GM23248 (cell line): ENCODE data around the gene HTR5A. TPM values are rescaled to one million over a fixed set of nuclear protein-coding genes. Genes with fewer than 3 reads are reported as not detected.

Experiments
- DNase-seq: peaks from one replicate; pipeline ENCODE4 v3.0.0-alpha.2; 2015
- H2AFZ ChIP-seq: fragments of 200-600 bp; sonication (generic); 2 replicates; pipeline ENCODE4 v1.6.1; 2016; ENCODE audit warnings: antibody characterized with exemption
- H3F3A ChIP-seq: fragments of 200-600 bp; sonication (generic); 2 replicates; pipeline ENCODE4 v1.6.1; 2016; ENCODE audit warnings: mild to moderate bottlenecking, antibody characterized with exemption, mixed run types; ENCODE audit not compliant: insufficient read depth
- H3K27ac ChIP-seq: fragments of 200-600 bp; sonication (generic); 2 replicates; pipeline ENCODE4 v1.5.1; 2016; ENCODE audit warnings: mild to moderate bottlenecking
- H3K27me3 ChIP-seq: fragments of 200-600 bp; sonication (generic); replicated peaks from 2 replicates; pipeline ENCODE4 v1.6.1; 2016; ENCODE audit warnings: mild to moderate bottlenecking; ENCODE audit not compliant: insufficient read depth
- H3K36me3 ChIP-seq: fragments of 200-600 bp; sonication (generic); 2 replicates; pipeline ENCODE4 v1.6.1; 2016; ENCODE audit warnings: low read depth, mild to moderate bottlenecking
- H3K4me1 ChIP-seq: fragments of 200-600 bp; sonication (generic); 2 replicates; pipeline ENCODE4 v1.6.1; 2016; ENCODE audit warnings: mild to moderate bottlenecking; ENCODE audit not compliant: insufficient read depth
- H3K4me2 ChIP-seq: fragments of 200-600 bp; sonication (generic); one replicate; pipeline ENCODE4 v1.6.1; 2016; ENCODE audit warnings: mild to moderate bottlenecking; ENCODE audit not compliant: unreplicated experiment
- H3K4me3 ChIP-seq: fragments of 200-600 bp; sonication (generic); 2 replicates; pipeline ENCODE4 v1.5.1; 2016; ENCODE audit warnings: mild to moderate bottlenecking
- H3K79me2 ChIP-seq: fragments of 200-600 bp; sonication (generic); 2 replicates; pipeline ENCODE4 v1.6.1; 2016; ENCODE audit warnings: mild to moderate bottlenecking; ENCODE audit not compliant: insufficient read depth
- H3K9ac ChIP-seq: fragments of 200-600 bp; sonication (generic); 2 replicates; pipeline ENCODE4 v1.6.1; 2016; ENCODE audit warnings: mild to moderate bottlenecking
- H3K9me2 ChIP-seq: fragments of 200-600 bp; sonication (generic); 2 replicates; pipeline ENCODE4 v1.6.1; 2016; ENCODE audit warnings: mixed run types, mild to moderate bottlenecking, moderate library complexity; ENCODE audit not compliant: insufficient read depth
- H3K9me3 ChIP-seq: fragments of 200-600 bp; sonication (generic); one replicate; pipeline ENCODE4 v1.6.1; 2017; ENCODE audit warnings: low read depth
- H4K20me1 ChIP-seq: fragments of 200-600 bp; sonication (generic); 2 replicates; pipeline ENCODE4 v1.6.0; 2016; ENCODE audit not compliant: insufficient read depth
- EZH2 ChIP-seq: fragments of 200-600 bp; sonication (generic); IDR thresholded peaks from 2 replicates; pipeline ENCODE4 v1.6.1; 2018; ENCODE audit warnings: antibody characterized with exemption, mild to moderate bottlenecking; ENCODE audit not compliant: insufficient read depth, poor library complexity, severe bottlenecking
- EZH2phosphoT487 ChIP-seq: fragments of 200-600 bp; sonication (generic); IDR thresholded peaks from 2 replicates; pipeline ENCODE4 v1.6.1; 2018; ENCODE audit warnings: antibody characterized with exemption, moderate library complexity, mild to moderate bottlenecking, low read depth; ENCODE audit not compliant: insufficient read depth
- WGBS, 2 experiments: methylation state at CpG; one replicate each; pipeline ENCODE4 v1.1.6; 2015 to 2017; ENCODE audit warnings: low lambda C conversion rate in 2 of 2, low coverage in 1 of 2; ENCODE audit errors: missing lambda C conversion rate in 2 of 2; 5-methylcytosine and 5-hydroxymethylcytosine counted together
- in situ Hi-C: fragments of 300-500 bp; cut with MboI; formaldehyde crosslinking; loops from 2 replicates; pipeline ENCODE4 v1.15.0; 2020
- polyA plus RNA-seq: library from polyadenylated mRNA; unstranded; fragments of >200 nt; fragmentation: Nextera tagmentation; extraction: Ambion mirVana; gene quantifications from 2 replicates; pipeline ENCODE4 v1.2.1, GENCODE V29; 2016
- total RNA-seq: library from RNA; depleted of rRNA; stranded (reverse); fragments of >200 nt; shearing (Covaris generic); gene quantifications from 2 replicates; pipeline ENCODE4 v1.2.3, GENCODE V29; 2014

HTR5A gene
- total and polyA plus RNA-seq, 2 experiments from 2014 or later: not detected

DNA sequence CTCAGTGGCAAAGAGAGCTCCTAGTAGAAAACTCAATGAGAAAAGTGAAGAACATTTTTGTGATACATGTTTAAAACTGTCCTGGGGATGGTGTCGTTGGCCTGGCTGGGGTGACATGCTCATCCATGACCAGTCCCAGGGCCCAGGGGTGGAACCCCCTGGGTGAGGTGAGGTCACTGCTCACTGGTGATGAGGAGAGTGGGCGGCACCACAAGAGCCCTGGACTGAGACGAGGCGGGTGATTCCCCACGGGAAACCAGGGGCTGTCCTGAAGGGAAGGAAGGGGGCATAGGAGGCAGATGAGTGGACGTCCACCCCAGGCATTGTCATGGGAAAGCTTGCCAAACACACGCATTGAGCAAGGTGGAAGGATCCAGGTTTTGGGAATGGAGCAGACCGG, 54.6 kb downstream of the HTR5A start:
- Histone ChIP-seq H3K4me3 (no peak overlapping the region), H2AFZ (no peak overlapping the region), H3F3A (no peaks in the 10 kb centered on the region), H3K9me3 (no peaks in the 10 kb centered on the region), H3K79me2 (no peaks in the 10 kb centered on the region), H3K36me3 (no peaks in the 10 kb centered on the region), H3K4me2 (no peak overlapping the region), H3K4me1 (no peaks in the 10 kb centered on the region), H3K9me2 (no peaks in the 10 kb centered on the region), H4K20me1 (no peaks in the 10 kb centered on the region), H3K27me3 (no peaks in the 10 kb centered on the region), H3K9ac (no peak overlapping the region), H3K27ac (no peak overlapping the region)
- in situ Hi-C loops: no loop called here
- DNase-seq: no peak
- WGBS, 2 experiments: 33 to 46% methylated on average over 8 of the region's 8 CpGs
- TF ChIP-seq EZH2: no peak
- TF ChIP-seq EZH2phosphoT487: no peak

- Histone ChIP-seq H2AFZ (no peak overlapping the region), H3K4me1 (no peaks in the 10 kb centered on the region), H3K79me2 (no peaks in the 10 kb centered on the region), H4K20me1 (no peaks in the 10 kb centered on the region), H3K36me3 (no peaks in the 10 kb centered on the region), H3K9me2 (no peaks in the 10 kb centered on the region), H3K9me3 (no peaks in the 10 kb centered on the region), H3K4me3 (no peak overlapping the region), H3F3A (no peaks in the 10 kb centered on the region), H3K27me3 (no peaks in the 10 kb centered on the region), H3K9ac (no peak overlapping the region), H3K27ac (no peak overlapping the region), H3K4me2 (no peak overlapping the region)
- in situ Hi-C loops: no loop called here
- TF ChIP-seq EZH2phosphoT487: no peak
- TF ChIP-seq EZH2: no peak
- 32 to 43% methylated on average over 10 of the region's 10 CpGs for WGBS, 2 experiments
- DNase-seq: no peak
Measured at GRCh38 chr7:155129186-155129585, 59.1 kb downstream of the HTR5A start.

DNA sequence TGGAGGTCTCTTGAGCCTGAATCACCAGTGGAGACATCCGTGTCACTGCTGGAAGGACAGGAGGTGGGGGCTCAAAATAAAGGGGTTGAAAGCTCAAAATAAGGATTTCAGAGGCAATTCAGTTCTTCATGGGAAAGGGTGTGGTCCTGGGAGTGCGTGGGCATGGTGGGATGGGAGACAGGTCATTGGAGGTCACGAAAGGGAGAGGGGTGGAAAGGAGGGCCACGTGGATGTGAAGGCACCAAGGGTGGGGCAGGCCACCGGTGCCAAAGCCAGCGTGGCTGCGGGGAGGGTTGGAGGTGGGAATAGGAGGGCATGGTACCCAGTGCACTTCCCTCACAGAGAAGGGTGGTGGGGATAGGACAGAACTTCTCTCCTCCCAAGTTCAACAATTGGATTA, 59.7 kb downstream of the HTR5A start:
- 39 to 46% methylated on average over 7 of the region's 7 CpGs for WGBS, 2 experiments

GRCh38 chr7:155130493-155130892, 60.4 kb downstream of the HTR5A start:
- Histone ChIP-seq H3K9ac (no peak overlapping the region), H3K27ac (no peak overlapping the region), H3K9me3 (no peaks in the 10 kb centered on the region), H3F3A (no peaks in the 10 kb centered on the region), H2AFZ (no peak overlapping the region), H3K27me3 (no peaks in the 10 kb centered on the region), H3K4me1 (no peaks in the 10 kb centered on the region), H3K9me2 (no peaks in the 10 kb centered on the region), H3K36me3 (no peaks in the 10 kb centered on the region), H3K4me2 (no peak overlapping the region), H4K20me1 (no peaks in the 10 kb centered on the region), H3K79me2 (no peaks in the 10 kb centered on the region), H3K4me3 (no peak overlapping the region)
- TF ChIP-seq EZH2phosphoT487 (no peak), EZH2 (no peak)
- WGBS, 2 experiments: 73 to 75% methylated on average over 14 of the region's 14 CpGs
- DNase-seq: no peak
- in situ Hi-C loops: no loop called here

More for the DNA sequence above, 59.7 kb downstream of the HTR5A start:
- Histone ChIP-seq H3F3A (no peaks in the 10 kb centered on the region), H4K20me1 (no peaks in the 10 kb centered on the region), H3K9me2 (no peaks in the 10 kb centered on the region), H3K9ac (no peak overlapping the region), H3K27ac (no peak overlapping the region), H3K4me2 (no peak overlapping the region), H3K79me2 (no peaks in the 10 kb centered on the region), H3K9me3 (no peaks in the 10 kb centered on the region), H3K27me3 (no peaks in the 10 kb centered on the region), H3K4me1 (no peaks in the 10 kb centered on the region), H3K36me3 (no peaks in the 10 kb centered on the region), H2AFZ (no peak overlapping the region), H3K4me3 (no peak overlapping the region)
- in situ Hi-C loops: no loop called here
- no peak for DNase-seq
- TF ChIP-seq EZH2 (no peak), EZH2phosphoT487 (no peak)

GRCh38 chr7:155131090-155131489, 61.0 kb downstream of the HTR5A start:
- H3F3A ChIP-seq: no peaks in the 10 kb centered on the region
- H3K9ac ChIP-seq: no peak overlapping the region
- no peak for TF ChIP-seq EZH2phosphoT487
- no peak for TF ChIP-seq EZH2
- in situ Hi-C loops: no loop called here
- H3K9me3 ChIP-seq: no peaks in the 10 kb centered on the region
- H3K9me2 ChIP-seq: no peaks in the 10 kb centered on the region
- no peak overlapping the region for H3K4me3 ChIP-seq
- H4K20me1 ChIP-seq: no peaks in the 10 kb centered on the region
- DNase-seq: no peak
- H3K36me3 ChIP-seq: no peaks in the 10 kb centered on the region
- H3K4me1 ChIP-seq: no peaks in the 10 kb centered on the region
- WGBS, 2 experiments: 43 to 48% methylated on average over 12 to 13 of the region's 13 CpGs
- H2AFZ ChIP-seq: no peak overlapping the region
- H3K79me2 ChIP-seq: no peaks in the 10 kb centered on the region
- H3K27ac ChIP-seq: no peak overlapping the region
- H3K4me2 ChIP-seq: no peak overlapping the region
- no peaks in the 10 kb centered on the region for H3K27me3 ChIP-seq
